ENCODE results near the gene BEST3.

BEST3 gene

GRCh38 chr12:69720750-69721149 lies 21.6 kb upstream of the BEST3 start:
- Histone ChIP-seq H3K4me2 (ENCODE audit: insufficient read depth, low read length, poor library complexity, severe bottlenecking) (no peak overlapping the region), H2BK15ac (ENCODE audit: low read length) (no peak overlapping the region), H2AK5ac (ENCODE audit: low read depth, low read length) (no peak overlapping the region), H2BK12ac (ENCODE audit: low read length) (no peak overlapping the region), H3K4me3 (ENCODE audit: low read length in 2 of 2) (no peak overlapping the region), H3K14ac (ENCODE audit: low read length) (no peak overlapping the region), H3K18ac (ENCODE audit: low read length) (no peak overlapping the region), H3K27ac (replicated peaks; ENCODE audit: low read length) (no peak overlapping the region), H4K8ac (ENCODE audit: low read depth, low read length) (no peak overlapping the region), H3K79me1 (ENCODE audit: low read depth, low read length) (no peaks in the 10 kb centered on the region), H3K4ac (ENCODE audit: low read length) (no peak overlapping the region), H3K27me3 (ENCODE audit: control insufficient read depth in 3 of 3, insufficient read depth in 3 of 3, low read depth in 1 of 3, low read length in 3 of 3) (peaks cover 0 to 5% (median 0%) of the 10 kb centered on the region in 3 experiments), H2BK5ac (ENCODE audit: low read length) (no peak overlapping the region), H2AFZ (ENCODE audit: low read length) (no peak overlapping the region), H3K9ac (ENCODE audit: low read depth, low read length, poor library complexity) (no peak overlapping the region), H4K91ac (ENCODE audit: low read depth, low read length, poor library complexity) (no peak overlapping the region), H3K23ac (ENCODE audit: low read depth, low read length, poor library complexity) (no peak overlapping the region), H3K4me1 (ENCODE audit: control insufficient read depth in 2 of 2, insufficient read depth in 1 of 2, low read depth in 1 of 2, low read length in 2 of 2) (no peaks in the 10 kb centered on the region), H3K9me3 (replicated peaks in 1 of 2; ENCODE audit: control insufficient read depth in 2 of 2, insufficient read depth in 1 of 2, low read depth in 1 of 2, low read length in 2 of 2) (peaks cover 0 to 1% of the 10 kb centered on the region in 2 donors), H3K36me3 (replicated peaks in 1 of 2; ENCODE audit: control insufficient read depth in 2 of 2, insufficient read depth in 2 of 2, low read length in 2 of 2) (no peaks in the 10 kb centered on the region), H2BK120ac (ENCODE audit: low read depth, low read length) (no peak overlapping the region)
- DNase-seq (ENCODE audit: low spot score): no peak
- WGBS, 2 donors (ENCODE audit: extremely low coverage in 2 of 2, insufficient read length in 2 of 2, insufficient replicate concordance in 1 of 2): no CpG with 5 or more reads among the region's 3 CpGs

GRCh38 chr12:69719336-69720316 lies 20.5 kb upstream of the BEST3 start:
- Histone ChIP-seq H4K8ac (ENCODE audit: low read depth, low read length) (no peak overlapping the region), H2BK120ac (ENCODE audit: low read depth, low read length) (no peak overlapping the region), H3K14ac (ENCODE audit: low read length) (no peak overlapping the region), H3K4me3 (ENCODE audit: low read length in 2 of 2) (no peak overlapping the region), H3K27ac (replicated peaks; ENCODE audit: low read length) (no peak overlapping the region), H3K79me1 (ENCODE audit: low read depth, low read length) (no peaks in the 10 kb centered on the region), H3K4ac (ENCODE audit: low read length) (no peak overlapping the region), H2AFZ (ENCODE audit: low read length) (no peak overlapping the region), H2BK12ac (ENCODE audit: low read length) (no peak overlapping the region), H4K91ac (ENCODE audit: low read depth, low read length, poor library complexity) (no peak overlapping the region), H3K4me2 (ENCODE audit: insufficient read depth, low read length, poor library complexity, severe bottlenecking) (no peak overlapping the region), H3K18ac (ENCODE audit: low read length) (no peak overlapping the region), H3K9me3 (replicated peaks in 1 of 2; ENCODE audit: control insufficient read depth in 2 of 2, insufficient read depth in 1 of 2, low read depth in 1 of 2, low read length in 2 of 2) (no peaks in the 10 kb centered on the region), H3K36me3 (replicated peaks in 1 of 2; ENCODE audit: control insufficient read depth in 2 of 2, insufficient read depth in 2 of 2, low read length in 2 of 2) (no peaks in the 10 kb centered on the region), H3K4me1 (ENCODE audit: control insufficient read depth in 2 of 2, insufficient read depth in 1 of 2, low read depth in 1 of 2, low read length in 2 of 2) (no peaks in the 10 kb centered on the region), H2BK15ac (ENCODE audit: low read length) (no peak overlapping the region), H3K9ac (ENCODE audit: low read depth, low read length, poor library complexity) (no peak overlapping the region), H3K27me3 (ENCODE audit: control insufficient read depth in 3 of 3, insufficient read depth in 3 of 3, low read depth in 1 of 3, low read length in 3 of 3) (peaks cover 0 to 5% (median 0%) of the 10 kb centered on the region in 3 experiments), H2BK5ac (ENCODE audit: low read length) (no peak overlapping the region), H3K23ac (ENCODE audit: low read depth, low read length, poor library complexity) (no peak overlapping the region), H2AK5ac (ENCODE audit: low read depth, low read length) (no peak overlapping the region)
- no CpG with 5 or more reads among the region's 1 CpG for WGBS, 2 donors (ENCODE audit: extremely low coverage in 2 of 2, insufficient read length in 2 of 2, insufficient replicate concordance in 1 of 2)
- no peak for DNase-seq (ENCODE audit: low spot score)

- Histone ChIP-seq H3K4me2 (ENCODE audit: insufficient read depth, low read length, poor library complexity, severe bottlenecking) (no peak overlapping the region), H3K4me3 (ENCODE audit: low read length in 2 of 2) (no peak overlapping the region), H4K8ac (ENCODE audit: low read depth, low read length) (no peak overlapping the region), H2AFZ (ENCODE audit: low read length) (no peak overlapping the region), H2BK15ac (ENCODE audit: low read length) (no peak overlapping the region), H2BK12ac (ENCODE audit: low read length) (no peak overlapping the region), H3K4ac (ENCODE audit: low read length) (no peak overlapping the region), H2BK5ac (ENCODE audit: low read length) (no peak overlapping the region), H3K9ac (ENCODE audit: low read depth, low read length, poor library complexity) (no peak overlapping the region), H3K27ac (replicated peaks; ENCODE audit: low read length) (no peak overlapping the region), H3K79me1 (ENCODE audit: low read depth, low read length) (no peaks in the 10 kb centered on the region), H3K36me3 (replicated peaks in 1 of 2; ENCODE audit: control insufficient read depth in 2 of 2, insufficient read depth in 2 of 2, low read length in 2 of 2) (no peaks in the 10 kb centered on the region), H3K27me3 (ENCODE audit: control insufficient read depth in 3 of 3, insufficient read depth in 3 of 3, low read depth in 1 of 3, low read length in 3 of 3) (no peaks in the 10 kb centered on the region), H3K14ac (ENCODE audit: low read length) (no peak overlapping the region), H2AK5ac (ENCODE audit: low read depth, low read length) (no peak overlapping the region), H4K91ac (ENCODE audit: low read depth, low read length, poor library complexity) (no peak overlapping the region), H2BK120ac (ENCODE audit: low read depth, low read length) (no peak overlapping the region), H3K4me1 (ENCODE audit: control insufficient read depth in 2 of 2, insufficient read depth in 1 of 2, low read depth in 1 of 2, low read length in 2 of 2) (no peaks in the 10 kb centered on the region), H3K23ac (ENCODE audit: low read depth, low read length, poor library complexity) (no peak overlapping the region), H3K9me3 (replicated peaks in 1 of 2; ENCODE audit: control insufficient read depth in 2 of 2, insufficient read depth in 1 of 2, low read depth in 1 of 2, low read length in 2 of 2) (no peaks in the 10 kb centered on the region), H3K18ac (ENCODE audit: low read length) (no peak overlapping the region)
- no CpG with 5 or more reads among the region's 3 CpGs for WGBS, 2 donors (ENCODE audit: extremely low coverage in 2 of 2, insufficient read length in 2 of 2, insufficient replicate concordance in 1 of 2)
- no peak for DNase-seq (ENCODE audit: low spot score)
These were observed 15.4 kb upstream of the BEST3 start for GRCh38 chr12:69714542-69714941.

DNA sequence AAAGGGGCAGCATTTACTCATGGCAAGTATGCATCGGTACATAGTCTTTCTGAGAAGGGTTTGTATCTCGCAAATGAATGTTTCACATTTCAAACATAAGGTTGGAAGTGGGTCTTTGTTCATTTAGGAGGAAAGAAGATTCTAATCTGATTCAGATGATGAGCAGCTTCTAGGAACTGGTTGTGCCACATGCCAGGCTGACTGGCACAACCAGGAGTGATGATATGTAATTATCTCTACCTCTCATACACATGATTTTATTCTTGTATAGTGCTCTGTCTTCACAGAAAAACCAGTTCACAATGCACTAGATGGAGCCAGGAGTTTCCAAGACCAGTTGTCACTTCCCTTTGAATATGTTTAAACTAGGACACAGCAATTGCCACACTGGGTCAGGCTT lies 13.7 kb upstream of the BEST3 start:
- Histone ChIP-seq H3K27me3 (ENCODE audit: control insufficient read depth in 3 of 3, insufficient read depth in 3 of 3, low read depth in 1 of 3, low read length in 3 of 3) (no peaks in the 10 kb centered on the region), H3K9ac (ENCODE audit: low read depth, low read length, poor library complexity) (no peak overlapping the region), H2AK5ac (ENCODE audit: low read depth, low read length) (no peak overlapping the region), H2AFZ (ENCODE audit: low read length) (no peak overlapping the region), H3K4me2 (ENCODE audit: insufficient read depth, low read length, poor library complexity, severe bottlenecking) (no peak overlapping the region), H3K79me1 (ENCODE audit: low read depth, low read length) (no peaks in the 10 kb centered on the region), H3K27ac (replicated peaks; ENCODE audit: low read length) (no peak overlapping the region), H4K91ac (ENCODE audit: low read depth, low read length, poor library complexity) (no peak overlapping the region), H3K4me1 (ENCODE audit: control insufficient read depth in 2 of 2, insufficient read depth in 1 of 2, low read depth in 1 of 2, low read length in 2 of 2) (no peaks in the 10 kb centered on the region), H2BK15ac (ENCODE audit: low read length) (no peak overlapping the region), H3K4me3 (ENCODE audit: low read length in 2 of 2) (no peak overlapping the region), H3K4ac (ENCODE audit: low read length) (no peak overlapping the region), H3K9me3 (replicated peaks in 1 of 2; ENCODE audit: control insufficient read depth in 2 of 2, insufficient read depth in 1 of 2, low read depth in 1 of 2, low read length in 2 of 2) (no peaks in the 10 kb centered on the region), H3K23ac (ENCODE audit: low read depth, low read length, poor library complexity) (no peak overlapping the region), H4K8ac (ENCODE audit: low read depth, low read length) (no peak overlapping the region), H3K18ac (ENCODE audit: low read length) (no peak overlapping the region), H2BK120ac (ENCODE audit: low read depth, low read length) (no peak overlapping the region), H3K14ac (ENCODE audit: low read length) (no peak overlapping the region), H3K36me3 (replicated peaks in 1 of 2; ENCODE audit: control insufficient read depth in 2 of 2, insufficient read depth in 2 of 2, low read length in 2 of 2) (no peaks in the 10 kb centered on the region), H2BK12ac (ENCODE audit: low read length) (no peak overlapping the region), H2BK5ac (ENCODE audit: low read length) (no peak overlapping the region)
- WGBS, 2 donors (ENCODE audit: extremely low coverage in 2 of 2, insufficient read length in 2 of 2, insufficient replicate concordance in 1 of 2): no CpG with 5 or more reads among the region's 2 CpGs
- no peak for DNase-seq (ENCODE audit: low spot score)

Measured in neuronal stem cell (in vitro differentiated cells).